ENCODE results near the gene TNRC18. TPM values are rescaled to one million over a fixed set of nuclear protein-coding genes. Genes with fewer than 3 reads are reported as not detected.

Gene TNRC18
- total RNA-seq, 2 donors from 2014 or later = 32.0 to 53.6 TPM

- H3K27me3 ChIP-seq = no peaks in the 10 kb centered on the region
- peaks cover 0 to 16% of the 10 kb centered on the region in 2 donors for H3K4me1 ChIP-seq
- no peak for DNase-seq (ENCODE audit: low spot score)
- H3K4me3 ChIP-seq = no peak overlapping the region
- TF ChIP-seq, protein P1, sequence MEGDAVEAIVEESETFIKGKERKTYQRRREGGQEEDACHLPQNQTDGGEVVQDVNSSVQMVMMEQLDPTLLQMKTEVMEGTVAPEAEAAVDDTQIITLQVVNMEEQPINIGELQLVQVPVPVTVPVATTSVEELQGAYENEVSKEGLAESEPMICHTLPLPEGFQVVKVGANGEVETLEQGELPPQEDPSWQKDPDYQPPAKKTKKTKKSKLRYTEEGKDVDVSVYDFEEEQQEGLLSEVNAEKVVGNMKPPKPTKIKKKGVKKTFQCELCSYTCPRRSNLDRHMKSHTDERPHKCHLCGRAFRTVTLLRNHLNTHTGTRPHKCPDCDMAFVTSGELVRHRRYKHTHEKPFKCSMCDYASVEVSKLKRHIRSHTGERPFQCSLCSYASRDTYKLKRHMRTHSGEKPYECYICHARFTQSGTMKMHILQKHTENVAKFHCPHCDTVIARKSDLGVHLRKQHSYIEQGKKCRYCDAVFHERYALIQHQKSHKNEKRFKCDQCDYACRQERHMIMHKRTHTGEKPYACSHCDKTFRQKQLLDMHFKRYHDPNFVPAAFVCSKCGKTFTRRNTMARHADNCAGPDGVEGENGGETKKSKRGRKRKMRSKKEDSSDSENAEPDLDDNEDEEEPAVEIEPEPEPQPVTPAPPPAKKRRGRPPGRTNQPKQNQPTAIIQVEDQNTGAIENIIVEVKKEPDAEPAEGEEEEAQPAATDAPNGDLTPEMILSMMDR (IDR thresholded peaks at IDR 0.05) = no peak
- H3K36me3 ChIP-seq = peaks cover 46% of the 10 kb centered on the region
- no peaks in the 10 kb centered on the region for H3K9me3 ChIP-seq
- H3K27ac ChIP-seq = no peak overlapping the region
Observed at GRCh38 chr7:5388273-5388901, 35.2 kb downstream of the TNRC18 start.

DNA sequence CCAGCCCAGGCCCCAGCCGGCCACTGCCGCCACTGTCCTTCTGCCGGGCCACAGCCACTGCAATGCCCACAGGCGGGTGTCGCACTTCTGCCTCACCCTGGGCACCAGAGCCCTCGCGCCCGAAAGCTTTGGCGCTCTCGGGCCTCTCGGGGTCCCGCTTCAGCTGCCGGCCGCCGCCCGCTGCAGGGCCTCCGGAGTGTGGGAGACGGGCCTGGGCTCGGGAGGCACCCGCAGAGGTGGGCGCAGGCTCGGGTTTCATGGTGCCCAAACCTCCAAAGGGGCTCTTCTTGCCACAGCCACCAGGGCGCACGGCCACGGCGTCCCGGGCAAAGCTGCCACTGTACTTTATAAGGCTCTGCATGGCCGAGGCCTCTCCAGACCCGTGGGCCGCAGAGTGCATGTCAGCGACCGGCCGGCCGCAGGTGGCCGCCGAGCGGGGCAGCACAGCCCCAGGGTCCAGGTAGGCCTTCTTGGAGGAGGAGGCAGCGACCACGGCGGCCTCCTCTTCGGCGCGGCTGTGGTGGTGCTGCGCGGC is 35.9 kb downstream of the TNRC18 start:
- TF ChIP-seq, protein P1 (IDR thresholded peaks at IDR 0.05) = no peak
- H3K36me3 ChIP-seq = peaks cover 40% of the 10 kb centered on the region
- no peak for DNase-seq (ENCODE audit: low spot score)
- peaks cover 0 to 22% of the 10 kb centered on the region in 2 donors for H3K4me1 ChIP-seq
- H3K27ac ChIP-seq = no peak overlapping the region
- H3K4me3 ChIP-seq = no peak overlapping the region
- no peaks in the 10 kb centered on the region for H3K9me3 ChIP-seq
- H3K27me3 ChIP-seq = no peaks in the 10 kb centered on the region

DNA sequence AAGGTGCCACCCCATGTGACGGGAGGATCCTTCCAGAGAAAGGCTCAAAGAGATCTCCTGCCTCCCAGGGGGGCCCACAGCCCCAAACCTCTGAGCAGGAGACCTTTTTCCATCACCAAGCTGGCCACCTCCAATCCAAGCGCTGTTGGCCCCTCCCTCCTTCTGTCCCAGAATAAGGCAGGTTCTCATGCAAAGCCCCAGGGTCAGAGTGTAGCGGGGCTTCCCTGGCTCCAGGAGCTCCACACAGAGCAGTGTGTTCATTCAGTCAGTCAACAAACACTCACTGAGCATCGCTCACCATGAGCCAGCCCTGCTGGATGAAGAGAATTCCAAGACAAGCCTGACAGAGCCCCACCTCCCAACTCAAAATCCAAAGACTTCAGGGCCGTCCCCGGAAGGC is 39.0 kb downstream of the TNRC18 start:
- TF ChIP-seq, protein P1 (IDR thresholded peaks at IDR 0.05) = no peak
- peaks cover 24% of the 10 kb centered on the region for H3K36me3 ChIP-seq
- H3K4me1 ChIP-seq = peaks cover 0 to 54% of the 10 kb centered on the region in 2 donors
- no peak overlapping the region for H3K27ac ChIP-seq
- H3K4me3 ChIP-seq = no peak overlapping the region
- no peak for DNase-seq (ENCODE audit: low spot score)
- H3K27me3 ChIP-seq = no peaks in the 10 kb centered on the region
- H3K9me3 ChIP-seq = no peaks in the 10 kb centered on the region

GRCh38 chr7:5383314-5384098 is 40.1 kb downstream of the TNRC18 start:
- no peaks in the 10 kb centered on the region for H3K27me3 ChIP-seq
- peaks cover 24% of the 10 kb centered on the region for H3K36me3 ChIP-seq
- DNase-seq (ENCODE audit: low spot score) = no peak
- H3K9me3 ChIP-seq = no peaks in the 10 kb centered on the region
- peaks cover 0 to 55% of the 10 kb centered on the region in 2 donors for H3K4me1 ChIP-seq
- H3K4me3 ChIP-seq = no peak overlapping the region
- TF ChIP-seq, protein P1 (IDR thresholded peaks at IDR 0.05) = no peak
- H3K27ac ChIP-seq = no peak overlapping the region

- Histone ChIP-seq H3K4me1 (peaks cover 0 to 55% of the 10 kb centered on the region in 2 donors), H3K9me3 (no peaks in the 10 kb centered on the region)
Observed at GRCh38 chr7:5382281-5382892, 41.2 kb downstream of the TNRC18 start.

More at GRCh38 chr7:5382281-5382892, 41.2 kb downstream of the TNRC18 start:
- H3K36me3 ChIP-seq = peaks cover 19% of the 10 kb centered on the region
- no peaks in the 10 kb centered on the region for H3K27me3 ChIP-seq
- no peak overlapping the region for H3K4me3 ChIP-seq
- no peak for DNase-seq (ENCODE audit: low spot score)
- TF ChIP-seq, protein P1 (IDR thresholded peaks at IDR 0.05) = no peak
- H3K27ac ChIP-seq = no peak overlapping the region
